Activated CD4-positive, alpha-beta memory T cell treated with anti-CD3 and anti-CD28 coated beads for 36 hours (primary cell): ENCODE measurements around the gene DACT2. TPM values are rescaled to one million over a fixed set of nuclear protein-coding genes. Genes with fewer than 3 reads are reported as not detected.

Source experiments
- CTCF ChIA-PET: fragments of 350-600 bp; sonication (Branson Sonifier 250); formaldehyde crosslinking; loops from one replicate; lab custom pipeline; 2021; ENCODE audit warnings: antibody characterized with exemption, inconsistent platforms; lab: Charles Lee
- POLR2A ChIA-PET: fragments of 350-600 bp; sonication (Branson Sonifier 250); formaldehyde crosslinking; loops from one replicate; lab custom pipeline; 2021; ENCODE audit warnings: antibody characterized with exemption; lab: Charles Lee
- DNase-seq: peaks from one replicate; pipeline ENCODE4 v3.0.0-alpha.2; 2020
- H3K27ac Mint-ChIP-seq: one replicate; pipeline ENCODE4 v1.8.0; 2021; ENCODE audit warnings: mixed read lengths
- H3K27me3 Mint-ChIP-seq: one replicate; pipeline ENCODE4 v1.8.0; 2021; ENCODE audit warnings: mixed read lengths
- H3K36me3 Mint-ChIP-seq: one replicate; pipeline ENCODE4 v1.8.0; 2021; ENCODE audit warnings: mixed read lengths
- H3K4me1 Mint-ChIP-seq: one replicate; pipeline ENCODE4 v1.8.0; 2021; ENCODE audit warnings: low read depth, mixed read lengths
- H3K4me3 Mint-ChIP-seq: one replicate; pipeline ENCODE4 v1.8.0; 2021; ENCODE audit warnings: mild to moderate bottlenecking, mixed read lengths
- H3K9me3 Mint-ChIP-seq: one replicate; pipeline ENCODE4 v1.8.0; 2021; ENCODE audit warnings: mixed read lengths
- intact Hi-C: fragments of 100-400 bp; cut with micrococcal nuclease; formaldehyde crosslinking; loops from one replicate; pipeline ENCODE4 v1.15.1; 2023
- total RNA-seq, 2 experiments: library from RNA; stranded (reverse); gene quantifications; one replicate each; pipeline ENCODE4 v1.2.3, GENCODE V29; 2021

DACT2 gene
- total RNA-seq, 2 experiments from 2014 or later: not detected

DNA sequence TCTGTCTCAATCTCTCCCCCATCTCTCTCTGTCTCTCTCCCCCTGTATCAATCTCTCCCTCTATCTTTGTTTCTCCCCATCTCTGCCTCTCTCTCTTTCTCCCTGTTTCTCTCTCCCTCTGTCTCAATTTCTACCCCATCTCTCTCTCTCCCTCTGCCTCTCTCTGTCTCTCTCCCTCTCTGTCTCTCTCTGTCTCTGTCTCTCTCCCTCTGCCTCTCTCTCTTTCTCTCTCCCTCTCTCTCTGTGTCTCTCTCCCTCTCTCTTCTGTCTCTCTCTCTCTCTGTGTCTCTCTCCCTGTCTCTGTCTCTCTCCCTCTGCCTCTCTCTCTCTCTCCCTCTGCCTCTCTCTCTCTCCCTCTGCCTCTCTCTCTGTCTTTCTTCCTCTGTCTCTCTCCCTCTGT, 62.6 kb downstream of the DACT2 start:
- peaks cover 18% of the 10 kb centered on the region for H3K9me3 Mint-ChIP-seq
- intact Hi-C loops: no loop called here
- H3K4me3 Mint-ChIP-seq: no peak overlapping the region
- H3K27ac Mint-ChIP-seq: no peak overlapping the region
- H3K4me1 Mint-ChIP-seq: no peaks in the 10 kb centered on the region
- H3K36me3 Mint-ChIP-seq: no peaks in the 10 kb centered on the region
- no peak for DNase-seq
- ChIA-PET CTCF (no interaction called here), POLR2A (no interaction called here)
- peaks cover 8% of the 10 kb centered on the region for H3K27me3 Mint-ChIP-seq

Other genes starting within 250 kb of the DACT2 start
- not detected for gene FRMD1, start 240.6 kb downstream of the DACT2 start, total RNA-seq
- gene SMOC2, start 121.4 kb upstream of the DACT2 start, total RNA-seq: not detected